Brain microvascular endothelial cell (primary cell): ENCODE data around the gene ZNF117.
"Not testable (repeated sequence)": the region's sequence is repeated elsewhere in the genome, so short reads cannot be mapped to it uniquely, and the experiment has no call there.

Experiments used
- DNase-seq: peaks from one replicate; pipeline ENCODE4 v3.0.0-alpha.2; 2020
- H3K27ac ChIP-seq: fragments of 250-450 bp; sonication (Bioruptor Pico); 2 replicates; pipeline ENCODE4 v1.5.1; 2020; ENCODE audit warnings: mild to moderate bottlenecking, moderate library complexity
- H3K27me3 ChIP-seq: fragments of 250-450 bp; sonication (Bioruptor Pico); replicated peaks from 2 replicates; pipeline ENCODE4 v1.5.1; 2020; ENCODE audit warnings: mild to moderate bottlenecking
- H3K36me3 ChIP-seq: fragments of 250-450 bp; sonication (Bioruptor Pico); replicated peaks from 2 replicates; pipeline ENCODE4 v1.5.1; 2020; ENCODE audit warnings: mild to moderate bottlenecking
- H3K4me3 ChIP-seq: 2 replicates; pipeline ENCODE4 v1.5.1; 2011; ENCODE audit warnings: low read depth, mild to moderate bottlenecking, control low read depth, low read length, moderate library complexity
- CTCF ChIP-seq: IDR thresholded peaks from 2 replicates; pipeline ENCODE4 v1.5.1; 2011; ENCODE audit warnings: low read depth, mild to moderate bottlenecking, moderate library complexity, low read length, control low read depth, inconsistent platforms; ENCODE audit errors: missing control alignments
- in situ Hi-C: cut with HindIII; loops from 2 replicates; pipeline ENCODE4 v1.10.0; 2017; ENCODE audit warnings: low sequenced_read_pairs, low pct_ligation_motif_present

Gene ZNF117

GRCh38 chr7:64934478-64934877, 56.4 kb downstream of the ZNF117 start:
- no peaks in the 10 kb centered on the region for H3K27me3 ChIP-seq
- no peak overlapping the region for H3K4me3 ChIP-seq
- DNase-seq = no peak
- no peak overlapping the region for H3K27ac ChIP-seq
- no peak for TF ChIP-seq CTCF
- no peaks in the 10 kb centered on the region for H3K36me3 ChIP-seq
- in situ Hi-C loops = no loop called here

DNA sequence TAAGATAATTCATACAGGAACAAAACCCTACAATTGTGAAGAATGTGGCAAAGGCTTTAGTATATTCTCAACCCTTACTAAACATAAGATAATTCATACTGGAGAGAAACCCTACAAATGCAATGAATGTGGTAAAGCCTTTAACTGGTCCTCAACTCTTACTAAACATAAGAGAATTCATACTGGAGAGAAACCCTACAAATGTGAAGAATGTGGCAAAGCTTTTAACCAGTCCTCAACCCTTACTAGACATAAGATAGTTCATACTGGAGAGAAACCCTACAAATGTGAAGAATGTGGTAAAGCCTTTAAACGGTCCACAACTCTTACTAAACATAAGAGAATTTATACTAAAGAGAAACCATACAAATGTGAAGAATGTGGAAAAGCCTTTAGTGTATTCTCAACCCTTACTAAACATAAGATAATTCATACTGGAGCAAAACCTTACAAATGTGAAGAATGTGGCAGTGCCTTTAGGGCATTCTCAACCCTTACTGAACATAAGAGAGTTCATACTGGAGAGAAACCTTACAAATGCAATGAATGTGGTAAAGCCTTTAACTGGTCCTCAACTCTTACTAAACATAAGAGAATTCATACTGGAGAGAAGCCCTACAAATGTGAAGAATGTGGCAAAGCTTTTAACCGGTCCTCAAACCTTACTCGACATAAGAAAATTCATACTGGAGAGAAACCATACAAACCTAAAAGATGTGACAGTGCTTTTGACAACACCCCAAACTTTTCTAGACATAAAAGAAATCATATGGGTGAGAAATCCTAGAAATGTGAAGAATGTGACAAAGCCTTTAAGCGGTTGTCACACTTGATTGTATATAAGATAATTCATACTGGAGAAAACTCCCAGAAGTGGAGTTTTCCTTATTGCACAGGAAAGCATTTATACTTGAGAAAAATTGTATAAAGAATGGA, 62.3 kb downstream of the ZNF117 start:
- in situ Hi-C loops, H3K4me3 ChIP-seq, H3K27ac ChIP-seq, DNase-seq, H3K36me3 ChIP-seq, H3K27me3 ChIP-seq: not testable (repeated sequence)
